ENCODE results near the gene SPDL1. TPM values are rescaled to one million over a fixed set of nuclear protein-coding genes. Genes with fewer than 3 reads are reported as not detected.

Gene SPDL1
- total RNA-seq, 1 donor from 2014 or later = 13.3 TPM

DNA sequence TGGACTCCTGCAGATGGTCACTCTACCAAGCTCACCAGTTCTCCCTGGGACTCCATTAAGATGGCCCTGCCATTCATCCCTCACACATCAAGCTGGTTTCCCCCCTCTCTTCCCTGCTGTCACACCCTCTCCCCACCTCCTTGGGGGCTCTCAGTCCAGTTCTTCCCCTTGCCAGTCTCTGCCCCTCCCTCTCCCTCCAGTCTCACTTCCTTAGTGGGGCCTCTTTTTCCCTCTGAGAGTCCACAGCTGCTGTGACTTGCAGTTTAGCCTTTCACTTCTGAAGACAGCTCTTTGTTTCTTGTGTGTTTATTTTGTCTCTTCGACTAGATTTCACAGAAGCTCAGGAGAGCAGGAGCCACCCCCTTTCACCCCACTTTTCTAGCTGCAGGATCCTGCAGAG, 64.0 kb downstream of the SPDL1 start:
- Histone ChIP-seq H3K4me3 (no peak overlapping the region), H3K27ac (no peak overlapping the region), H3K36me3 (no peaks in the 10 kb centered on the region), H3K9me3 (no peaks in the 10 kb centered on the region), H3K4me1 (peaks cover 4% of the 10 kb centered on the region), H3K27me3 (no peaks in the 10 kb centered on the region)
- intact Hi-C loops (cut with DNase I) = no loop called here
- DNase-seq (ENCODE audit: extremely low spot score in 2 of 2) = no peak
- no peak for TF ChIP-seq POLR2AphosphoS5 (IDR thresholded peaks at IDR 0.05; ENCODE audit: insufficient read depth in 1 of 2, low read depth in 1 of 2)

DNA sequence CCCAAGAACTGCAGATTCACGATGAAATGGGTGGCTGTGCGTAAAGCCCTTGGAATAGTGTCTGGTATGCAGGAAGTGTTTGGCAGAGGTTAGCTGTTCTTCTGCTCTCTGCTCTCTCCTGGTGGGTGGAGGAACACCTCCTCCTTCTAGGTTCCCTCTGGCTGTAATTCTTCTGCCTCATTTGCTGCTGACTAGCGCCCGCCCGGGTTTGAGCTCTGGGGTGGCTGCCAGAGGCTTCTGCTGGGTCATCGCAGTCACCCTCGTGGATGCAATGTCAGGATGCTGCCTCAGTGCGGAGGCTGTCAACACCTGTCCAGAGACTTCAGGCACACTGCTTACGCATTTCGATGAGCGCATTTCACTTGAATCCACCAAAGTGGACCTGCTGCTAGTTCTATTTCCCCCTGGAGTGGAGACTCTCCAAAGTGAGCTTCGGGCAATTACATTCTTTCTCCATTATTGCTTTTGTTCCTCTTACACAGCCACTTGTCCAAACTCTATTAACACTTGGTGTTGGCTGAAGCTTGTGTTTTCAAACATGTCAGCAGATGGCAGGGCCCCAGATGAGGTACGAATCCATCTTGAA, 65.2 kb downstream of the SPDL1 start:
- Histone ChIP-seq H3K4me1 (peaks cover 4% of the 10 kb centered on the region), H3K36me3 (no peaks in the 10 kb centered on the region), H3K27ac (no peak overlapping the region), H3K9me3 (no peaks in the 10 kb centered on the region), H3K27me3 (no peaks in the 10 kb centered on the region), H3K4me3 (no peak overlapping the region)
- DNase-seq (ENCODE audit: extremely low spot score in 2 of 2) = no peak
- intact Hi-C loops (cut with DNase I) = no loop called here
- TF ChIP-seq POLR2AphosphoS5 (IDR thresholded peaks at IDR 0.05; ENCODE audit: insufficient read depth in 1 of 2, low read depth in 1 of 2) = no peak
- no peak for TF ChIP-seq POLR2A (IDR thresholded peaks at IDR 0.05)

- Histone ChIP-seq H3K27ac (no peak overlapping the region), H3K27me3 (no peaks in the 10 kb centered on the region), H3K36me3 (no peaks in the 10 kb centered on the region), H3K9me3 (no peaks in the 10 kb centered on the region), H3K4me3 (no peak overlapping the region), H3K4me1 (peaks cover 4% of the 10 kb centered on the region)
- intact Hi-C loops (cut with DNase I) = no loop called here
- no peak for DNase-seq (ENCODE audit: extremely low spot score in 2 of 2)
- TF ChIP-seq CTCF (IDR thresholded peaks at IDR 0.05) (no peak), POLR2AphosphoS5 (IDR thresholded peaks at IDR 0.05; ENCODE audit: insufficient read depth in 1 of 2, low read depth in 1 of 2) (no peak), POLR2A (IDR thresholded peaks at IDR 0.05) (no peak)
Observed at GRCh38 chr5:169649486-169649885, 65.9 kb downstream of the SPDL1 start.

DNA sequence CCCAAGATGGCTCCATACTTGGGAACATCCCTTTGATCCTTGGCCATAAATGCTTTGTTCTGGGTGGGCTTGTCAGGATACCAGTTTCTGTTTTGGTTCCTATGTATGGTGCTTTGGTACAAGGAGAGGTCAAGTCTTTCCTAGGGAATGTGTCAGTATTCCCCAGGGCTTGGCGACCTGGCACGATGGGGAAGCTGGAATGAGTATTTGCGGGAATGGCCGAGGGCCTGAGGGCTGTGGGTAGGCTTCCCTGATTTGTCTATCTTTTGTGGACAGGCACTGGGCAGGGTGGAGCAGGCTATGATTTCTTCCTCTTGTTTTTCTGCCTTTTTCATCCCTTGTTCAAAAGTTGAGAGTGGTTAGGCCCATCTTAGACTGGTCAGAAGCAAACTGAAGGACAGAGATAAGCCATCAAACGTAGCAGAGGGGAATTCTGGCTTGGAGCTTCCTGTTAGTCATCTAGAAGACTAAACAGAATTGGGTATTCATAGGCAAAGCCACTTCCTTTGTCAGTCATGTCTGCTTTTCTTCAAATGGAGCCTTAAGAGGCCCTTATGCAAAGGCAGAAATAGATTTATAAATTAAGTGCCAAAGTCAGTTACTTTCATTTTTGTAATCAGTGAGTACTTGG, 67.2 kb downstream of the SPDL1 start:
- H3K4me1 ChIP-seq = peaks cover 4% of the 10 kb centered on the region
- no peak overlapping the region for H3K4me3 ChIP-seq
- TF ChIP-seq POLR2A (IDR thresholded peaks at IDR 0.05) (no peak), POLR2AphosphoS5 (IDR thresholded peaks at IDR 0.05; ENCODE audit: insufficient read depth in 1 of 2, low read depth in 1 of 2) (no peak), CTCF (IDR thresholded peaks at IDR 0.05) (no peak)
- intact Hi-C loops (cut with DNase I) = no loop called here
- H3K27me3 ChIP-seq = no peaks in the 10 kb centered on the region
- H3K36me3 ChIP-seq = no peaks in the 10 kb centered on the region
- H3K27ac ChIP-seq = no peak overlapping the region
- no peak for DNase-seq (ENCODE audit: extremely low spot score in 2 of 2)
- no peaks in the 10 kb centered on the region for H3K9me3 ChIP-seq

DNA sequence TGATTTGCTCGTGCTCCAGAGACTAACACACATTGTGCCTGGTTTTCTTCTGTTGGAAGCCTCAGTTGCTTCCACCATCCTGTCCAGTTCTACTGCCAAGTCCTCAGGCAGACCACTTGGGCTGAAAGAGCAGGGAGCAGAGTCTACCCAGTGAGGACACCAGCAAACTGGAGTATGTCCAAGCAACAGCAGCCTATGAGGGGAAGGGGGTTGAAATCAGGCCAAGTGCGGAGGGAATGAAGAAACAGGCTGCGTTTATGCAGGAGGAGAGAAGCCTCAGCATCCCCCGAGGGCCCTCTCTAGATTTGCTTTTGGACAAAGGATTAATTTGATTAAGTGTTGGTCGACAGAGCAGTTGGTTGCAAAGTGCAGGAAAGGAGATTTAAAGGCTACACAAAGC, 68.0 kb downstream of the SPDL1 start:
- Histone ChIP-seq H3K36me3 (no peaks in the 10 kb centered on the region), H3K27ac (no peak overlapping the region), H3K4me1 (peaks cover 4% of the 10 kb centered on the region), H3K4me3 (no peak overlapping the region), H3K9me3 (no peaks in the 10 kb centered on the region), H3K27me3 (no peaks in the 10 kb centered on the region)
- intact Hi-C loops (cut with DNase I) = no loop called here
- TF ChIP-seq CTCF (IDR thresholded peaks at IDR 0.05) (no peak), POLR2A (IDR thresholded peaks at IDR 0.05) (no peak), POLR2AphosphoS5 (IDR thresholded peaks at IDR 0.05; ENCODE audit: insufficient read depth in 1 of 2, low read depth in 1 of 2) (no peak)
- DNase-seq (ENCODE audit: extremely low spot score in 2 of 2) = no peak

DNA sequence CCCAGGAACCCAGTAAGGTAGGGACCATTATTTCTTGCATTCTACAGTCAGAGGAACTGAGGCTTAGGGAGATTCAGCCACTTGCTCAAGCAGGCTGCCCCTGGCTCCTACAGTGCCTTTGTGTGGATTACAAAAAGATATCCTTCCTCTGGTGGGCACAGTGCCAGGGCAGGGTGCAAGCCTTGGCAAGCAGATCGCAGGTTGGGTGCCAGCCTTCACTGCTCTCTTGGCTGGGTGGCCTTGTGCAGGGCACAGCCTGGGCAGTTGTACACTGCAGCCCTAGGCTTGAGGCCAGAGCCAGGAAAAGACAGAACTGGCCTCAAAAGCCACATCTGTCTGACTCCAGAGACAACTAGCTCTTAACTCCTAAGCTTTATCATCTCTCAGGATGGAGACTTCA, 68.5 kb downstream of the SPDL1 start:
- no peak for DNase-seq (ENCODE audit: extremely low spot score in 2 of 2)
- intact Hi-C loops (cut with DNase I) = no loop called here
- peaks cover 4% of the 10 kb centered on the region for H3K4me1 ChIP-seq

More for the DNA sequence above, 68.5 kb downstream of the SPDL1 start:
- no peak overlapping the region for H3K27ac ChIP-seq
- TF ChIP-seq CTCF (IDR thresholded peaks at IDR 0.05) (no peak), POLR2AphosphoS5 (IDR thresholded peaks at IDR 0.05; ENCODE audit: insufficient read depth in 1 of 2, low read depth in 1 of 2) (no peak)
- no peaks in the 10 kb centered on the region for H3K36me3 ChIP-seq
- no peak overlapping the region for H3K4me3 ChIP-seq
- no peaks in the 10 kb centered on the region for H3K9me3 ChIP-seq
- H3K27me3 ChIP-seq = no peaks in the 10 kb centered on the region
